Bronchial epithelial cell (primary cell): ENCODE data around the gene TDRD3. TPM values are rescaled to one million over a fixed set of nuclear protein-coding genes. Genes with fewer than 3 reads are reported as not detected.
A peak's percentile ranks its signal among the peaks of the same experiment; 100 is the strongest.

Source experiments
- DNase-seq: peaks from one replicate; pipeline ENCODE4 v3.0.0-alpha.2; 2010; ENCODE audit warnings: low read depth
- FAIRE-seq: peaks from 2 replicates; lab custom pipeline; 2011; peaks lifted over from hg19 to GRCh38; lab: Jason Lieb, UNC
- H3K27me3 ChIP-seq: 2 replicates; pipeline ENCODE4 v1.5.1; 2011; ENCODE audit warnings: low read length; ENCODE audit not compliant: control insufficient read depth, insufficient read depth
- H3K36me3 ChIP-seq: 2 replicates; pipeline ENCODE4 v1.5.1; 2011; ENCODE audit warnings: low read length; ENCODE audit not compliant: control insufficient read depth, insufficient read depth
- H3K4me3 ChIP-seq: 2 replicates; pipeline ENCODE4 v1.5.1; 2011; ENCODE audit warnings: mild to moderate bottlenecking, low read depth, low read length, control low read depth
- total RNA-seq: library from RNA; depleted of rRNA; stranded (reverse); fragments of >200 nt; gene quantifications from 2 replicates; pipeline ENCODE4 v1.2.1, GENCODE V29; 2014
- TF ChIP-seq, protein P1 (sequence below): IDR thresholded peaks from 2 replicates; pipeline ENCODE4 v1.5.1; 2011; ENCODE audit warnings: mild to moderate bottlenecking, moderate library complexity, low read length, control low read depth, inconsistent platforms; ENCODE audit not compliant: insufficient read depth, severe bottlenecking

TDRD3 gene
- total RNA-seq, 1 donor from 2014 or later: 12.4 TPM

DNA sequence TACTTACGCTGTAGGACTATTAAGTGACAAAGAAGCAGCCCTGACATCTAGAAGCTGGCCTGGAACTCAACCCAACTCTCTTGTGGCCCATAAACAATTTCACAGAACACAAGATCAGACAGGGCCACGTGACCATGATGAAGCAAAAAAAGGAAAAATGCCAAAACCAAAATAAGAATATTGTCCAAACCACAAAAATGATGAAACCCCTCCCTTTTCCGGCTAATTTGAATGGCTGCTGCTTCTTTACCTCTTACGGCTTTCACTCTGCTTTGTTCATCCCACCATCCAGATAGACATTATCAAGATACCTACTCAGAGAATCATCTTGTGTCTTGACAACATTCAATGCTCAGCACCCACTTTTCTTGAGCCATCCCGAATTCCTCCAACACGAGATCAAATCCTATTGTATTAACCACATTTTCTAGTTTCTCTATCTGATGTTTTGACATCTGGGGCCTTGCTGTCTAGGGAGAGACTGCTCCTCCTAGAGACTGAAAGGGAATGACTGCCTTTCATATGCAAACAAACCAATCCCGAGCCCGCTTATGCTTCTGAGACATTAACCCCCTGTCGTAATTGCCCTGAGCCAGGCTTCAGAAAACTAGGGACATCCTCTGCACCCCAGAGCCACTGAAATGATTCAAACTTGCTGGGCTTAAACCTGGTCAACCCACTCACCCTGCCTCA lies 186.3 kb downstream of the TDRD3 start:
- TF ChIP-seq, protein P1, sequence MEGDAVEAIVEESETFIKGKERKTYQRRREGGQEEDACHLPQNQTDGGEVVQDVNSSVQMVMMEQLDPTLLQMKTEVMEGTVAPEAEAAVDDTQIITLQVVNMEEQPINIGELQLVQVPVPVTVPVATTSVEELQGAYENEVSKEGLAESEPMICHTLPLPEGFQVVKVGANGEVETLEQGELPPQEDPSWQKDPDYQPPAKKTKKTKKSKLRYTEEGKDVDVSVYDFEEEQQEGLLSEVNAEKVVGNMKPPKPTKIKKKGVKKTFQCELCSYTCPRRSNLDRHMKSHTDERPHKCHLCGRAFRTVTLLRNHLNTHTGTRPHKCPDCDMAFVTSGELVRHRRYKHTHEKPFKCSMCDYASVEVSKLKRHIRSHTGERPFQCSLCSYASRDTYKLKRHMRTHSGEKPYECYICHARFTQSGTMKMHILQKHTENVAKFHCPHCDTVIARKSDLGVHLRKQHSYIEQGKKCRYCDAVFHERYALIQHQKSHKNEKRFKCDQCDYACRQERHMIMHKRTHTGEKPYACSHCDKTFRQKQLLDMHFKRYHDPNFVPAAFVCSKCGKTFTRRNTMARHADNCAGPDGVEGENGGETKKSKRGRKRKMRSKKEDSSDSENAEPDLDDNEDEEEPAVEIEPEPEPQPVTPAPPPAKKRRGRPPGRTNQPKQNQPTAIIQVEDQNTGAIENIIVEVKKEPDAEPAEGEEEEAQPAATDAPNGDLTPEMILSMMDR: no peak
- DNase-seq (no peak), FAIRE-seq (no peak)
- Histone ChIP-seq H3K27me3 (no peaks in the 10 kb centered on the region), H3K36me3 (no peaks in the 10 kb centered on the region), H3K4me3 (no peak overlapping the region)

DNA sequence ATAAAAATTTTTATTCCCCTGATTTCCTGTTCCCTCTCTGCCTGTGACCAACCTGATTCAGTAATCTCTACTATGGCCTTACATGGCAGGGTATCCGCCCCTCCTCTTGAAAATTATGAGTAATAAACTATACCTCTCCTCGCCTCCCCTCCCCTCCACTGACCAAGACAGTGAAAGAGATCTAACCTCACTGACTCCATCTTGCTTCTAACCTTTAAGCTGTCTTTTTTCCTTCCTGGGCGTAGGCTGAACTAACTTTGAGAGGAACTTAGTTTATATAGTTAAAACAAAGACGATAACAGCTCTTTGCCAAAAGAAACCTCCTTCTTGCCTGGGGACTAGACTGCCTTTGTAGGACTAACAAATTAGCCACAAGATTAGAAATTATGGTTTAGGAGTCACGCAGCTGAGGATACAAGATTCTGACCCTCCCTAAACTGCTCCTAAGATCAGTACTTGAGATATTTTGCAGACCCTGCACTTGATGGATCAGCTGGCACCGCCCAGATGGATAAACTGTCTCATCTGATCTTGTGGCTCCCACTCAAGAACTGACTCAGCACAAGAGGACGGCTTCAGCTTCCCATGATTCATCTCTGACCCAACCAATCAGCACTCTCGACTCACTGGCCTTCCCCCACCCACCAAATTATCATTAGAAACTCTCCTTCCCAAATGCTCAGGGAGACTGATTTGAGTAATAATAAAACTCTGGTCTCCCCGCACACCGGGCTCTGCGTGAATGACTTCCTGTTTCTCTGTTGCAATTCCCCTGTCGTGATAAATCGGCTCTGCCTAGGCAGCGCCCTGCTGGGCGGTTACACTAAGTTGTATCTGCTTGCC lies 187.1 kb downstream of the TDRD3 start:
- no peaks in the 10 kb centered on the region for H3K36me3 ChIP-seq
- FAIRE-seq (no peak), DNase-seq (peak; percentile 27)
- no peak overlapping the region for H3K4me3 ChIP-seq
- H3K27me3 ChIP-seq: no peaks in the 10 kb centered on the region
- TF ChIP-seq, protein P1: no peak

DNA sequence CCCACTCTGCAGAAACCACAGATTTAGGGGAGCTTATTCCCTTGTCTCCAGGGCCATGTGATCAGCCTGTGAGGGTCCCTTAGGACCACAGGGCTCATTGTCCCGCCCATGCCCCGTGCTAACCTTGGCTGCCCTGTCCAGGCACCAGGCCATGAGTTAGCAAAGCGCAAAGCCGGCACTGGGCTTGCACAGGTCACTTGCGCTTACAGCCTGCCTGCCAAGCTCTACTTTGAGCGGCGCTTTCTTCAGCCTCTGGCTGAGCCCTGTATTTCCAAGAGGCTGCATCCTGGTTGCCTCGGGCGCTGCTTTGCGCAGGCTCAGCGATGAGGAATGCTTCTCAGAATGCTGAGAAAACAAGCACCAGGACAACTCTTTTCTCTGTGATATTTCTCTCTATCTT lies 188.0 kb downstream of the TDRD3 start:
- Histone ChIP-seq H3K27me3 (no peaks in the 10 kb centered on the region), H3K36me3 (no peaks in the 10 kb centered on the region), H3K4me3 (no peak overlapping the region)
- no peak for FAIRE-seq
- TF ChIP-seq, protein P1: no peak
- no peak for DNase-seq

DNA sequence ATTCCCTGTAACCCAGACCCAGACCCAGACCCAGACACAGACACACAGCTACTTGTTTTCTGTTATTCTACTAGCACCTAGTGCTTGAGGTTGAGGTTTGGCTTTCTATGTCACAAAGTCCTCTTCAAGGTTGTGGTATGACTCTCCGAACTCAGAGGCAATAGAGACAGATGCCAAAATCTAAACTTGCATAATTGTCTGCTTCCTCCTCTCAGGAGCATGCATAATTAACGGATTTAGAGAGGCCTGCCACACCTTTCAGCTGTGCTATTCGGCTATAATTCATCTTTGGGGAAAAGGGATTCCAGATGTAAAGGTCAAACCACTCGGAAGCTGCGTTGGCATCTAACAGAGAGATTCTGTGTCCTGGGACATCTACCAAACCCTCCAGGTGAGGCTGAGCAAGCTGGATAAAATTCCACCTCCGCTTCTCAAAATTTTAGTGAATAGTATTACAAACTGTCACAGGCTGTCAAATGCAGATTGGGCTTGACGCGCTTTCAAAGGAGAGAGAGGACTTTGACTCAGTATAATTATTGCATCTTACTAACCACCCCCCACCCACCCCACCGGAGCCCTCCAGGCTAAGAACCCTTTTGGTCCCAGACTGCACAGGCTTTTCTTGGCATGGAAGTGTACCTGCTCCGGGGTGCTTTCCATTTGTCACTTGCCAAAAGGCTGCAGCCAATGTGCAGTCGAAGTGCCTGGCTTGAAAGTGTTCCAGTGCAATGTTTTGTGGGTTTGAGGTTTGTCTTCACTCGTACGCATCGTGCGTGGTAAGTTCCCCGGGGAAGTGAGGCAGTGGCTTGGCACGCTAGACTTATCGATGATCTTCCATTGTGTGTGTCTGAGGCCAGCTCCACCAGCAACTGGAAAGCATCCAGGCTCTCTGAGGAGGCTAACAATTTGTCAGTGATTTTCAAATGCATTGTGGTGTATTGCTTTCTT lies 194.1 kb downstream of the TDRD3 start:
- Histone ChIP-seq H3K4me3 (no peak overlapping the region), H3K36me3 (no peaks in the 10 kb centered on the region), H3K27me3 (no peaks in the 10 kb centered on the region)
- TF ChIP-seq, protein P1: no peak
- DNase-seq: no peak
- no peak for FAIRE-seq

DNA sequence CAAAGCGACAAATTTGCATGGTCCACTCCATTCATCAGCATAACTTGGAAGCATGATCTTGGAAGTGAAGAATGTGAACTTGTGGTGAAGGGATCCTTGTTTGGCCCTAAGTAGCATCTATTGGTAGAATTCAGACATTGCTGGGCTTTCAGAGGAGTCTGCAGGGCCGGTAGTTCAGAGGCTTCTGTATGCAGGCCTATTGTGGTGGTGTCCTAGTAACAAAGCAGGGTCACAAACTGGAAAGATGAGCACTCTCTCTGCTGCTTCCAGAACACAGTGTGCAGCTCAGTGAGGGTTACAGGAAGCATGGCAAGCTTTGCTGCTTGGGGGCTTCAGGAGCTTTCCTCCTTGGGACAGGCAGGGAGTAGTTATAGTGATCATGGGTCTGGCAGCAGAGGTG lies 206.0 kb downstream of the TDRD3 start:
- TF ChIP-seq, protein P1: no peak
- Histone ChIP-seq H3K4me3 (no peak overlapping the region), H3K27me3 (no peaks in the 10 kb centered on the region), H3K36me3 (no peaks in the 10 kb centered on the region)
- no peak for DNase-seq
- FAIRE-seq: no peak
